CD4-positive, alpha-beta T cell treated with Interferon gamma for 1 hour (primary cell): ENCODE measurements around the gene PKN3.
"Not testable (repeated sequence)": the region's sequence is repeated elsewhere in the genome, so short reads cannot be mapped to it uniquely, and the experiment has no call there.

ENCODE experiments used
- DNase-seq: peaks from one replicate; pipeline ENCODE4 v3.0.0-alpha.2; 2020

Gene PKN3

DNA sequence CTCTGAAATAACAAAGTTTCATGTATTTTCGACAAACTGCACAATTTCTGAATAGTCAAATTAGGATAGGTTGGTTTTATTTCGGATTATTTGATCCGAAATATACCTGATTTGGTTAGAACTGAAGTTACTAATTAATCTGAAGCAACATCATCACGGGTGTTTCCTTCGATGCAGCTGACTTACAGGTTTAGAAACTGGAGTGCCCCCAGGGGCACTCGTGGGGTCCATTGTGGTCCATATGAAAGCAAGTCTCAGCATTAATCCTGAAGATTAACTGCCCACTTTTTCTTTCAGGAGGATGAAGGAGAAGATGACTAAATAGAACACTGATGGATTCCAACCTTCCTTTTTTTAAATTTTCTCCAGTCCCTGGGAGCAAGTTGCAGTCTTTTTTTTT lies 8.0 kb upstream of the PKN3 start:
- no peak for DNase-seq

DNA sequence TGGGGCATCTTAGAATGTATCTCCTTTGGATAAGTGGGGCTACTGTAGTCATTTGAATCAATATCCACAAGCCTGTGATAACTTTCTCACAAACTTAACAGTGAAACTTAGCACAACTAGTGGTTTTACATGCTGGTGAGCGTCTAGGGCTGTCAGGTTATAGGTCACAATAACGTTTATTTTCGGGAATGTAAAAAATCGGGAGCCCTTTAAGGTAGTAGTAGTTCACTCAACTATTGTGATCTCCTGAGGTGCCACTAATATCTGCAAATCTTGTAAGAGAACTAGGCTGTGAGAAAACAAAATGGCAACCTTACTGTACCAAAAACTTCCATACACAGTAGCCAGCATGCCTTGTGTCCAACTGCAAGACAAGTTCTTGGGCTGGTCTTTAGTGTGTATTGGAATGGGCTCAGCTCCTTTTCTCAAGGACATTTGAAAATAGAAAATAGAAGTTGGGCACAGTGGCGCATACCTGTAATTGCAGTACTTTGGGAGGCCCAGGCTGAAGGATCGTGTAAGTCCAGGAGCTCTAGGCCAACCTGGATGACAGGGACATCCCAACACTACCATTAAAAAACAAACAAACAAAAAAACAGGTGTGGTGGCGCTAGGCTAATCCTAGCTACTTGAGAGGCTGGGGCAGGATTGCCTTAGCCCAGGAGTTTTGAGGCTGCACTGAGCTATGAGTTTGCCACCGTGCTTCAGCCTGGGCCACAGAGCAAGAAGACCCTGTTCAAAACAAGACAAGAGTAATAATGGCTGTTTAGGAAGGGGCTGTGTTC lies 5.2 kb upstream of the PKN3 start:
- no peak for DNase-seq

DNA sequence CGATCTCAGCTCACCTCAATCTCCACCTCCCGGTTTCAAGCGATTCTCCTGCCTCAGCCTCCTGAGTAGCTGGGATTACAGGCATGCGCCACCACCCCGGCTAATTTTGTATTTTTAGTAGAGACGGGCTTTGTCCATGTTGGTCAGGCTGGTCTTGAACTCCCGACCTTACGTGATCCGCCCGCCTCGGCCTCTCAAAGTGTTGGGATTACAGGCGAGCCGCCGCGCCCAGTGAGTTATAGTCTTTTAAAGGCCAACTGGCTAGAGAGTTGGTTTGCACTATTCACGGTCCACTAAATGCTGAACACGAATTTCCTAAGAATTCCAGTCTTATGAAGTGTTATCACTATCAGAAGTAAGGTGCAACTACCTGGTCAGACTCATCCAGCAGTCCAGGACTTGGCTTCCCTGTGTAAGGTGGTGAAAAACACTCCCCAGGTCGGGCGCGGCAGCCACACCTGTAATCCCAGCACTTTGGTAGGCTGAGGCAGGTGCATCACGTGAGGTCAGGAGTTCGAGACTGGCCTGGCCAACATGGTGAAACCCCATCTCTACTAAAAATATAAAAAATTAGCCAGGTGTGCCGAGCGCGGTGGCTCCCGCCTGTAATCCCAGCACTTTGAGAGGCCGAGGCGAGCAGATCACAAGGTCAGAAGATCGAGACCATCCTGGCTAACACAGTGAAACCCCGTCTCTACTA lies 3.1 kb upstream of the PKN3 start:
- not testable (repeated sequence) for DNase-seq

DNA sequence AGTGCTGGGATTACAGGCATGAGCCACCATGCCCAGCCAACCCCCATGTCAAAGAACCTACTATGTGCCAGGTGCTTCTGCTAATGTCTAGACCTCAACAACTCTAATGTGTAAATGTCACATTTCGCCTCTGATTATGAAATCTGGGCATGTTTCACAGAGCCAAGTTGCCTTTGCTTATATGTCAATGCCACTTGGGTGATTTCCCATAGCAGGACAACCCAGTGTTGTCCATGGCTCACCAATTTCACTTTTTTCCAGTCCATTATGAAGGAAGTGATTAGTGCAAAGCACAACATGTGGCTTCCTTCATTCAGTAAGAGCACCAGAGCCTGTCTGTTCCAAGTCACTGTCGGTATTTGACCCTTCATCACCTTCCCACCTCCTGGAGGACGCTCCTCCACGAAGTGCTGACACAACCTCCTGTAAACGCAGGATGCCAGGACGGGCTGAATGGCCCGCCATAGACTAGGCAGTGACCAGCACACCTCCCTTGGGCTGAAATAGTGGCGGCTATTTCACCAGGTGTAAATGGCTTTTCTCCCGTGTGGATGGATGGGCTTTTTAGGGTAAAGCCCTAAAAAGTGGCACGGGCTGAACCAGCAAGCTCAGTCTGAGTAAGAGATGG lies 962 bp upstream of the PKN3 start:
- no peak for DNase-seq

DNA sequence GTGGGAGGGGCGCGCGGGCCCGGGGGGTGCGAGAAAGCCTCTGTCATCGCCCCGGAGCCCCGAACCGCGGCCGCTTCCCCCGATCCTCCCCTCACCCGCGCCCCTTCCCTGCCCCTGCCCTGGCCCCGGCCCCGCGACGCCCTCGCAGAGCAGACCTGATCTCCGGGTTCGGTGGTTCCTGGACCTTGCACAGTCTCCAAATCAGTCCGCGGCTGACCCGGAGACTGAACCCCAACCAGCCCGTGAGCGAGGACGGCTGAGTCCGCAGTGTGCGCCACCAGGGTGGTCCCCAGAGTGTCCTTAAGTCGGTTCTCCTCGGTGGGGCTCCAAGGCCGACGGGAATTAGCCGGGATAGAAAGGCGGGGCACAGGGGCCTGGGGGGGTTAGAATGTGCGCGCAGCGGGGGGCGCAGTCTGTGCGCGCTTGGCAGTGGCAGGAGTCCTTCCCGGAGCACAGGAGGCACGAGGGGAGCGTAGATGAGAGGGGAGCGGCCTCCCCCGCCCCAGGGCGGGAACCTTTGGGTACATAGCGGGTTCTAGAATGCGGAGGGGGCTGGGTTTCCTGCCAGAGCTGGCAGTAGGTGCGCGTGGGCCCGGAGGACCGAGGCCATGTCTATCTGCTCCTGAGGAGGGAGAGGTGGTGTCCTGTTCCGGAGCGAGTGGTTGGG lies 779 bp downstream of the PKN3 start:
- no peak for DNase-seq

DNA sequence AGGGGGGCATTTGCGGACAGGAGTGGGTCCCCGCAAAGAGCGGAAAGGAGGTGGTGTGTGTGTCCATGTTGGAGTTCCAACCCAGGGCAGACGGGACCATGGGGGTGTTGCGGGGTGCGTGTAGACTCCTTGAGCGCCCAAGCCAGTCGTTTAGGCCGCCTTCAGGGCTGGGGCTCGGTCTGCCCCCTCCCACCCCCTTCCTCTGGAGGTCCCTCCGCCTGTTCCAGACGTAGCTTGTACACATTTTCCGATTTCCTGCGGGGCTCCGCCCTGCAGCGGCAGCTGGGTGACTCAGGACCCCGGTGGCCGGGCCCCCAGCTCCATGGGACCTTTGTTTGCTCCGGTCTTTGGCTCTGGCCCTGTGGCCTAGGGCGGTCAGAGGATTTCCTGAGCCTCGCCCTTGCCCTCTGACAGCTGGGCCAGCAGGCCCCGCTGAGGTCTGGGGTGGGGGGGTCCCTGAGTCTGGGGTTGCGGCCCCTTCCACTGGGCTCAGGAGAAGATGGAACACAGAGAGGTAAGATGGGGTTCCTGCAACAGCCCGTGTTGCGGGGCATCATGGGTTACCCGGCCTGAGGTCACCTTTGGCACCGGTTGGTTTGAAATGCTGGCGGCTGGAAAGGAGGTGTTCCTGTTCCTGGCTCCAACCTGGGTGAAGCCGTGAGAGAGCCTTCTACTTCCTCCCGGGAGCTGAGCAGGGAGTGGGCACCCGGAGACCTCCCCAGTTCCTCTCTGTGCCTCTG lies 1.5 kb downstream of the PKN3 start:
- no peak for DNase-seq

DNA sequence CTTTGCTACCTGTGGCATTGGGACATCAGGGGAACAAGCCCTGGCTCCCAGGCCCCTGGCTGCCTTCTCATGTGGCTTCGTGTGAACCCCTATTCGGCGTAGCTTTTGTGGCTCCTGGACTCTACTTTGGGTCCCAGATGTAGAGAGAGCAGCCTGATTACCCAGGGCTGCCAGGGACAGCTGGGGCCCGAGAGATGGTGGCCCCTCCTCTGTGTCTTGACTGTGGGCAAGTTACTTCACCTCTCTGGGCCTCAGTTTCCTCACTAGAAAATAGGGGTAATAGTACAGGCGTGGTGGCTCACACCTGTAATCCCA lies 2.0 kb downstream of the PKN3 start:
- DNase-seq, result no peak

DNA sequence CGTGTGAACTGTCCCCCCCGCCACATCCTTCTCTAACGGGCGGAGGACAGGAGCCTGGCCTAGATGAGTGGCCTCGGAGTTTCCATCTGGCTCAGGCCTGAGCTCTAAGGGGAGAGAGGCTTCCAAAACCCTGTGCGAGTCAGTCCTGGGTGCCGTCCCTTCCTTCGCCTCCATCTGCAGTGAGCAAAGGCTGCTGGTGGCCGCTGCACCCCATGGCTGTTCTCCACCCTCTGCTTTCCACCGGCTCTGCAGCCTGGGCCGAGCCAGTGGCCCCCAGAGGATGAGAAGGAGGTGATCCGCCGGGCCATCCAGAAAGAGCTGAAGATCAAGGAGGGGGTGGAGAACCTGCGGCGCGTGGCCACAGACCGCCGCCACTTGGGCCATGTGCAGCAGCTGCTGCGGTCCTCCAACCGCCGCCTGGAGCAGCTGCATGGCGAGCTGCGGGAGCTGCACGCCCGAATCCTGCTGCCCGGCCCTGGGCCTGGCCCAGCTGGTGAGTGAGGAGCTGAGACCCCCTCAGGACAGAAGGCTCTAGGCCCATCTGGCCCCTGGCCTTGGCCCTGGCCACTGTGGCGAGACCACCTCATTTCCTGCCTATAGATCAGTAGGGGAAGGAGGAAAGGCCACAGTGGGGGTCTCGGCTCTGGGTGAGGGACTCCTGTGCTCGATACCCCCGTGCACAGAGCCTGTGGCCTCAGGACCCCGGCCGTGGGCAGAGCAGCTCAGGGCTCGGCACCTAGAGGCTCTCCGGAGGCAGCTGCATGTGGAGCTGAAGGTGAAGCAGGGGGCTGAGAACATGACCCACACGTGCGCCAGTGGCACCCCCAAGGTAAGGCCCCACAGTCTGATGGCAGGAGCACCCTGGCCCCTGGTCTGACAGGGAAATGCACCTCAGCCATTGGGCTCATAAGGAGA lies 3.0 kb downstream of the PKN3 start:
- no peak for DNase-seq

DNA sequence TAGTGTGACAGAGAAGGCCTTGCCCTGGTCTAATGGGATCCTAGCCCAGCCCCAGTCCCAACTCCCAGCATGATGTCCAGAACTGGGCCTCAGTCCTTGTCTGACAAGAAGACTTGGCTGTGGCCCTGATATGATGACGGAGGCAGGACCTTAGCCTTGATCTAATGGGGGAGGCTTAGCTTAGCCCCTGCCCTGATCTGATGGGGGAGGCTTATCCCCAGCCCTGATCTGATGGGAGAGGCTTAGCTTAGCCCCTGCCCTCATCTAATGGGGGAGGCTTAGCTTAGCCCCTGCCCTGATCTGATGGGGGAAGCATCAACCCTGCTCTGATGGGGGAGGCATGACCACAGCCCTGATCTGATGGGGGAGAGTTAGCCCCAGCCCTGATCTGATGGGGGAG lies 3.7 kb downstream of the PKN3 start:
- no peak for DNase-seq

DNA sequence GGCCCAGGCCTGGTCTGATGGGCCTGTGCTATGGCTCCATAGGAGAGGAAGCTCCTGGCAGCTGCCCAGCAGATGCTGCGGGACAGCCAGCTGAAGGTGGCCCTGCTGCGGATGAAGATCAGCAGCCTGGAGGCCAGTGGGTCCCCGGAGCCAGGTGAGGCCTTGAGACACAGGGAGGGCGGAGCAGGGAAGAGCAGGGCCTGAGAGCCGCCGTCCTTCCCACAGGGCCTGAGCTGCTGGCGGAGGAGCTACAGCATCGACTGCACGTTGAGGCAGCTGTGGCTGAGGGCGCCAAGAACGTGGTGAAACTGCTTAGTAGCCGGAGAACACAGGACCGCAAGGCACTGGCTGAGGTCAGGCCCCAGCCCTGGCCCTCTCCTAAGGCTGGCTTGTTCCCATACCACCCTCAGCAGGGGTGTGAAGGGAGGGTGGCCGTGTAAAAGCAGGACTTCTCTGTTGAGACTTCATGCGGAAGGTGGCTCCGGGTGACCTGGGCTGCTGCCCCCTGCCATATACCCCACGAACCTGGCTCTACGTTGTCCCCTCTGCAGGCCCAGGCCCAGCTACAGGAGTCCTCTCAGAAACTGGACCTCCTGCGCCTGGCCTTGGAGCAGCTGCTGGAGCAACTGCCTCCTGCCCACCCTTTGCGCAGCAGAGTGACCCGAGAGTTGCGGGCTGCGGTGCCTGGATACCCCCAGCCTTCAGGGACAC lies 4.5 kb downstream of the PKN3 start:
- no peak for DNase-seq

DNA sequence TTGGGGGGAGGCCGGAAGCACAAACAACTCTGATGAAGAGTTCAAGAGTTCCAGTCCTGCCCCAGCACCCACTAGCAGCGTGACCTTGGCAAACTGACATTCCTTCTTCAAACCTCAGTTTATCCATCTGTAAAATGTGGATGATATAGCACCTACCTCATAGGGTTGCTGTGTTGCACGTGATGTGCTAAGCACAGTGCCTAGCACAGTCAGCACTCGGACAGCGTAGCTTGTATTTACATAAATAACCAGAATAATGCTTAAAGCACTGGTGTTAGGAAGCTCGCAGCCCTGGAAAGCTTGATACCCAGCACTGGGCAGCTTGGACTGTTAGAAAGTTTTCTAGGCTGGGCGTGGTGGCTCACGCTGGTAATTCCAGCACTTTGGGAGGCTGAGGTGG lies 5.1 kb downstream of the PKN3 start:
- DNase-seq, result no peak

DNA sequence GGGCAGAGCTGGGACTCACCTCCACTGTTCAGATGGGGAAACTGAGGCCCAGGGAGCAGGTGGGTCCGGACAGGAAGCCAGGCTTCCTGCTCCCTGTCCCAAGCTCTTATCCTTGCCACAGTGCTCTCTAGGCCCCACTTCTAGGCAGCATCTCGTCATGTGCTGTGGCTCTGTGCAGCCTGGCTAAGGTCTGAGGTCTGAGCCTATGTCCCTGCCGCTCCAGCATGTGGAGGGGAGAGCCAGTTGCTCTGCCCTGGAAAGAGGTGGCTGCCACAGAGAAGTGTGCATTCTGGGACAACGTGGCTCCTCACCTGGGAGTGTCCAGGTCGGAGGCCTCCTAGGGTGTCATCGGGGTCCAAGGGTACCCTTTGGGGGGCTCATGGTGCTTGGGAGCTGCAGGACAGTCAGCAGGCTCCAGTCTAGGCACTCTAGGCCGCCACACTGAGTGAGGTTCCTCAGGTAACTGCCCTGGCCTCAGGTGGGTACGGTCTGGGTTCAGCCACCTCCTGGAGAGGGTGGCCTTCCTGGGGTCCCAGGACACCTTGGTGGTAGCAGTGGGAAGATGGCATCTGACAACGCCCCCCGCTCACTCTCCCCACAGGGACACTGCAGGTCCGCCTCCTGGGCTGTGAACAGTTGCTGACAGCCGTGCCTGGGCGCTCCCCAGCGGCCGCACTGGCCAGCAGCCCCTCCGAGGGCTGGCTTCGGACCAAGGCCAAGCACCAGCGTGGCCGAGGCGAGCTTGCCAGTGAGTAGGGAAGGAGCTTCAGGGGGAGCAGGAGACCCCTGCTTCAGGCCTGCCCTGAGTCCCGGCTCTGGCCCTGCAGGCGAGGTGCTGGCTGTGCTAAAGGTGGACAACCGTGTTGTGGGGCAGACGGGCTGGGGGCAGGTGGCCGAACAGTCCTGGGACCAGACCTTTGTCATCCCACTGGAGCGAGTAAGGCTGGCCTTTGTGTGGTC lies 10.4 kb downstream of the PKN3 start:
- DNase-seq, result no peak

DNA sequence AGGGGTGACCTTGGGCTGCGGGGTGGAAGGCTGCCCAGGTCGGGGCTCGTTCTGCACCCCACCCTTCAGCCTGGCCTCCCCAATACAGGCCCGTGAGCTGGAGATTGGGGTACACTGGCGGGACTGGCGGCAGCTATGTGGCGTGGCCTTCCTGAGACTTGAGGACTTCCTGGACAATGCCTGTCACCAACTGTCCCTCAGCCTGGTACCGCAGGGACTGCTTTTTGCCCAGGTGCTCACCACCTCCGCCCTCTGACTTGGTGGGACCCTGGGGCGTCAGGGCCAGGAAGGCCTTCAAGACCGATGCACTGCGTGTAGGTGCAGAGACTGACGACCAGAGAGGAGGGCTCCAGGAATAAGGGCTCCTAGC lies 11.1 kb downstream of the PKN3 start:
- no peak for DNase-seq

DNA sequence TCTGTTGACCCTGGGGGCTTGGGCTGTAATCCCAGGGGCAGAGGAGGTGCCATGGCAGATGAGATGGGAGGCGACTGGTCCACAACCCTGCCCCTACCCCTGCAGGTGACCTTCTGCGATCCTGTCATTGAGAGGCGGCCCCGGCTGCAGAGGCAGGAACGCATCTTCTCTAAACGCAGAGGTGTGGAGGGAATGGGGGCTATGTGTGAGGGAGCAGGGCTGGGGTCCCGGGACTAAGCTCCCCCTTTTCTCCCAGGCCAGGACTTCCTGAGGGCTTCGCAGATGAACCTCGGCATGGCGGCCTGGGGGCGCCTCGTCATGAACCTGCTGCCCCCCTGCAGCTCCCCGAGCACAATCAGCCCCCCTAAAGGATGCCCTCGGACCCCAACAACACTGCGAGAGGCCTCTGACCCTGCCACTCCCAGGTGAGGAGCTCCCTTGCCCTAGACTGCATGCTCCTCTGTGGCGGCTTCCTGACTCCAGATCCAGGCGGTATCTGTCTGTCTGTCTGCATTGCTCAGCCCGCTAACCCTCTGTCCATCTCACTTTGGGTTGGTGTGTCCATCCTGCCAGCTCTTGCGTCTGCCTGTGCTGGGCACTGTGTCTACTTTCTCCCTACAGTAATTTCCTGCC lies 11.8 kb downstream of the PKN3 start:
- DNase-seq, result no peak

DNA sequence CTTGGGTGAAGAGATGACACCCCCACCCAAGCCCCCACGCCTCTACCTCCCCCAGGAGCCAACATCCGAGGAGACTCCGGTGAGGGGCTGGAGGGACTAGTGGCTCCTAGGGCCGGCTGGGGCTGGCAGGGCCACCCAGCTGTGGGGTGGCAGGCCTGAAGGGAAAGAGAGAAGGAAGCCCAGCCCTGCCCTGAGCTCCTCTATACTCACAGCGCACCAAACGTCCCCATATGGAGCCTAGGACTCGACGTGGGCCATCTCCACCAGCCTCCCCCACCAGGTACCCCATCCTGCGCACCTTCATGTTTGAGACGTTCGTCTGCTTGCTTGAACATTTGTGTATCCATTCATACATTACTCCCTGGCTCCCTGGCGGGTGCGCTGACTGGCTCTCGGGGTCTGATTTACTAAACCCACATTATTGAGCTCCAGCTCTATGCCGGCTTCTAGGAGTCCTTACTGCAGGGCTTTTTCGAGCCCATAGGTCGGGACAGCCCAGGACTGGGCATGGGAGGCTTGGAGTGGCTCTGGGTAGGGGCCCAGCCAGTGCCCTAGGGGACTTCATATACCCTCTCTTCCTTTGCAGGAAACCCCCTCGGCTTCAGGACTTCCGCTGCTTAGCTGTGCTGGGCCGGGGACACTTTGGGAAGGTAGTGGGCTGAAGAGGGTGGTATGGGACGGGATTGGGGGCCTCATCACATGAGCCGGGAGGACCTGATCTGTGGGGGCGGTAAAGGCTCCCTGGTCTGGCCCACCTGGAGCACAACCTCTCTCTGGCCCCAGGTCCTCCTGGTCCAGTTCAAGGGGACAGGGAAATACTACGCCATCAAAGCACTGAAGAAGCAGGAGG lies 12.5 kb downstream of the PKN3 start:
- DNase-seq, result no peak

DNA sequence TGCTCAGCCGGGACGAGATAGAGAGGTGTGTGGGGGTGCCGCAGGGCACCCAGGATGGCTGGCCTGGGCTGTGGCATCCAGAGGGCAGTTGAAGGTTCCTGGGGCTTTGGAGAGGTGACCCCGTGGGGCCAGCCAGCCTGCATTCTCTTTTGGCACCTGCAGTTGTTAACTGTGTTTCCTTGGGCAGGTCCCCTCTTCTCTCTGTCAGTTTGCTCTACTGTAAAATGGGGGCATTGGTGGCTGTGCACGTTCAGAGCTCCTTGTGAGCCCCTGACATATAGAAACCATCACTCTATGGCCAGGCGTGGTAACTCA lies 13.1 kb downstream of the PKN3 start:
- DNase-seq, result no peak

DNA sequence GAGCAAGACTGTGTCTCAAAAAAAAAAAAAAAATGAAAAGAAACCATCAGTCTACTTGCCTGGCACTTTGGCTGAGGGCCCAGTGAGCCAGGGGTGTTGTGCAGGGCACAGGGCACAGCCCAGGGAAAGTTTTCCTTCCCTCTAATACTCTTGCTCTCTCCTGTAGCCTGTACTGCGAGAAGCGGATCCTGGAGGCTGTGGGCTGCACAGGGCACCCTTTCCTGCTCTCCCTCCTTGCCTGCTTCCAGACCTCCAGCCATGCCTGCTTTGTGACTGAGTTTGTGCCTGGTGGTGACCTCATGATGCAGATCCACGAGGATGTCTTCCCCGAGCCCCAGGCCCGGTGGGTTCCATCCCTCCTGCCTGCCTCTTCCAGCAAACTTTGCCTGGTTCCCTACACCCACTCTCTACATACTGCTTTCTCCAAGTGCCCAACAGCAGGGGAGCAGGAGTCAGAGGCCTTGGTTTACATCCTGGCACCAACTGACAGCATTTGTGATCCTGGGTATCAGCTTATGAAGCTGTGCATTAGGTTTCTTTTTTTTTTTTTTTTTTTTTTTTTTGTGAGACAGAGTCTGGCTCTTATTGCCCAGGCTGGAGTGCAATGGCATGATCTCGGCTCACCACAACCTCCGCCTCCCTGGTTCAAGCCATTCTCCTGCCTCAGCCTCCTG lies 14.4 kb downstream of the PKN3 start:
- no peak for DNase-seq

DNA sequence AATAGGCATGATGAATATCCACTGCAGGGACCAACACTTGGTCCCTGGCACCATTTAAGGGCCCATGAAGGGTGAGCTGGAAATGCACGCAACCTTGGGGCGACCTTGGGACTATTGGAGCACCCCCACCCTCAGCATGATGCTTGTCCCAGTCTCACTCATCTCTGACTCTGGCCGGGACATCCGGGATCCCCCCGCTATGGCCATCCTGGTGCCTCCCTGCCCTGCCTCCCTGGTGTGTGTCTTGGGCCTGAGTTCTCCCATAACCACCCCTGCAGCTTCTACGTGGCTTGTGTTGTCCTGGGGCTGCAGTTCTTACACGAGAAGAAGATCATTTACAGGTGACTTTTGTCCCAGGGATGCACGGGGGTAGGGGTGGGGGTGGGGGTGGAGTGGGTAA lies 15.7 kb downstream of the PKN3 start:
- DNase-seq, result no peak
